Neuronal stem cell (in vitro differentiated cells): ENCODE measurements around the gene DENND2C.

Experiments used
- DNase-seq: peaks from one replicate; pipeline ENCODE4 v3.0.0-alpha.2; 2013; ENCODE audit warnings: low spot score
- H2AFZ ChIP-seq: one replicate; pipeline ENCODE4 v1.6.1; 2013; ENCODE audit warnings: mild to moderate bottlenecking, low read length, inconsistent platforms
- H2AK5ac ChIP-seq: 2 replicates; pipeline ENCODE4 v1.6.1; 2013; ENCODE audit warnings: low read depth, mild to moderate bottlenecking, inconsistent platforms, low read length, moderate library complexity, mixed read lengths
- H2BK120ac ChIP-seq: 2 replicates; pipeline ENCODE4 v1.6.1; 2013; ENCODE audit warnings: low read depth, mild to moderate bottlenecking, inconsistent platforms, low read length, moderate library complexity, mixed read lengths
- H2BK12ac ChIP-seq: one replicate; pipeline ENCODE4 v1.6.1; 2013; ENCODE audit warnings: low read length, inconsistent platforms
- H2BK15ac ChIP-seq: 2 replicates; pipeline ENCODE4 v1.6.1; 2013; ENCODE audit warnings: mild to moderate bottlenecking, low read length, inconsistent platforms, mixed read lengths
- H2BK5ac ChIP-seq: one replicate; pipeline ENCODE4 v1.6.1; 2013; ENCODE audit warnings: inconsistent platforms, mild to moderate bottlenecking, low read length, moderate library complexity
- H3K14ac ChIP-seq: one replicate; pipeline ENCODE4 v1.6.1; 2013; ENCODE audit warnings: low read length, inconsistent platforms
- H3K18ac ChIP-seq: 2 replicates; pipeline ENCODE4 v1.6.1; 2013; ENCODE audit warnings: low read length, inconsistent platforms
- H3K23ac ChIP-seq: 2 replicates; pipeline ENCODE4 v1.6.1; 2013; ENCODE audit warnings: low read depth, mild to moderate bottlenecking, mixed read lengths, low read length, inconsistent platforms; ENCODE audit not compliant: poor library complexity
- H3K27ac ChIP-seq: replicated peaks from 3 replicates; pipeline ENCODE4 v1.5.1; 2013; ENCODE audit warnings: low read length, inconsistent platforms
- H3K27me3 ChIP-seq, 3 experiments: 2 replicates each; pipeline ENCODE4 v1.6.1; 2013; ENCODE audit warnings: low read length in 3 of 3, mild to moderate bottlenecking in 2 of 3, inconsistent platforms in 1 of 3, low read depth in 1 of 3, mixed read lengths in 1 of 3, moderate library complexity in 1 of 3; ENCODE audit not compliant: control insufficient read depth in 3 of 3, insufficient read depth in 3 of 3
- H3K36me3 ChIP-seq, 2 donors: replicated peaks in 1 of 2; 2 replicates each; pipeline ENCODE4 v1.6.1; 2013; ENCODE audit warnings: low read length in 2 of 2; ENCODE audit not compliant: control insufficient read depth in 2 of 2, insufficient read depth in 2 of 2
- H3K4ac ChIP-seq: 2 replicates; pipeline ENCODE4 v1.6.1; 2013; ENCODE audit warnings: inconsistent platforms, mild to moderate bottlenecking, low read length, moderate library complexity
- H3K4me1 ChIP-seq, 2 donors: 1 replicate in 1 of 2; 2 replicates in 1 of 2; pipeline ENCODE4 v1.6.1; 2013; ENCODE audit warnings: low read length in 2 of 2, low read depth in 1 of 2; ENCODE audit not compliant: control insufficient read depth in 2 of 2, insufficient read depth in 1 of 2
- H3K4me2 ChIP-seq: one replicate; pipeline ENCODE4 v1.6.1; 2013; ENCODE audit warnings: mild to moderate bottlenecking, low read length, inconsistent platforms; ENCODE audit not compliant: insufficient read depth, poor library complexity, severe bottlenecking
- H3K4me3 ChIP-seq, 2 donors: 2 replicates each; pipeline ENCODE4 v1.5.1; 2013; ENCODE audit warnings: low read length in 2 of 2, mild to moderate bottlenecking in 2 of 2, inconsistent platforms in 1 of 2, moderate library complexity in 1 of 2
- H3K79me1 ChIP-seq: one replicate; pipeline ENCODE4 v1.6.1; 2013; ENCODE audit warnings: low read depth, mild to moderate bottlenecking, inconsistent platforms, low read length, moderate library complexity
- H3K9ac ChIP-seq: one replicate; pipeline ENCODE4 v1.6.1; 2013; ENCODE audit warnings: mild to moderate bottlenecking, low read depth, low read length, inconsistent platforms; ENCODE audit not compliant: poor library complexity
- H3K9me3 ChIP-seq, 2 donors: replicated peaks in 1 of 2; 2 replicates each; pipeline versions ENCODE3 to v1.6.1; 2013; ENCODE audit warnings: low read length in 2 of 2, mild to moderate bottlenecking in 2 of 2, inconsistent platforms in 1 of 2, low read depth in 1 of 2, mixed read lengths in 1 of 2, moderate library complexity in 1 of 2; ENCODE audit not compliant: control insufficient read depth in 2 of 2, insufficient read depth in 1 of 2
- H4K8ac ChIP-seq: one replicate; pipeline ENCODE4 v1.6.1; 2013; ENCODE audit warnings: low read depth, mild to moderate bottlenecking, inconsistent platforms, low read length, moderate library complexity
- H4K91ac ChIP-seq: one replicate; pipeline ENCODE4 v1.6.1; 2013; ENCODE audit warnings: low read length, low read depth, mild to moderate bottlenecking, inconsistent platforms; ENCODE audit not compliant: poor library complexity
- WGBS, 2 donors: extraction: QIAGEN DNeasy Blood & Tissue Kit; methylation state at CpG; one replicate each; pipeline ENCODE4 v1.1.7; 2013; ENCODE audit warnings: missing lambda C conversion rate in 2 of 2, mixed read lengths in 1 of 2; ENCODE audit not compliant: insufficient read length in 2 of 2, insufficient replicate concordance in 1 of 2; ENCODE audit errors: extremely low coverage in 2 of 2; 5-methylcytosine and 5-hydroxymethylcytosine counted together

DENND2C gene

GRCh38 chr1:114627107-114627506, 42.7 kb downstream of the DENND2C start:
- Histone ChIP-seq H3K36me3 (no peaks in the 10 kb centered on the region), H3K4ac (no peak overlapping the region), H3K27ac (no peak overlapping the region), H3K4me1 (no peaks in the 10 kb centered on the region), H4K91ac (no peak overlapping the region), H3K4me3 (no peak overlapping the region), H2BK5ac (no peak overlapping the region), H3K79me1 (no peaks in the 10 kb centered on the region), H3K14ac (no peak overlapping the region), H2BK120ac (no peak overlapping the region), H2AK5ac (no peak overlapping the region), H3K9me3 (no peaks in the 10 kb centered on the region), H2BK12ac (no peak overlapping the region), H3K23ac (no peak overlapping the region), H2BK15ac (no peak overlapping the region), H3K9ac (no peak overlapping the region), H2AFZ (no peak overlapping the region), H4K8ac (no peak overlapping the region), H3K4me2 (no peak overlapping the region), H3K18ac (no peak overlapping the region), H3K27me3 (no peaks in the 10 kb centered on the region)
- no CpG with 5 or more reads among the region's 2 CpGs for WGBS, 2 donors
- DNase-seq, result no peak

- no peak overlapping the region for H2AFZ ChIP-seq
- H4K8ac ChIP-seq, result no peak overlapping the region
- H4K91ac ChIP-seq, result no peak overlapping the region
- H3K36me3 ChIP-seq, result no peaks in the 10 kb centered on the region
- H3K27ac ChIP-seq, result no peak overlapping the region
- H2BK5ac ChIP-seq, result no peak overlapping the region
- H3K4me1 ChIP-seq, result no peaks in the 10 kb centered on the region
- H3K4me3 ChIP-seq, result no peak overlapping the region
- no peak overlapping the region for H3K4me2 ChIP-seq
- H2BK120ac ChIP-seq, result no peak overlapping the region
- DNase-seq, result no peak
- H2BK12ac ChIP-seq, result no peak overlapping the region
- H2AK5ac ChIP-seq, result no peak overlapping the region
- H3K18ac ChIP-seq, result no peak overlapping the region
- WGBS, 2 donors, result no CpG with 5 or more reads among the region's 5 CpGs
- H3K9ac ChIP-seq, result no peak overlapping the region
- H3K4ac ChIP-seq, result no peak overlapping the region
- H3K79me1 ChIP-seq, result no peaks in the 10 kb centered on the region
- no peak overlapping the region for H2BK15ac ChIP-seq
- peaks cover 0 to 12% (median 0%) of the 10 kb centered on the region in 3 experiments for H3K27me3 ChIP-seq
- H3K23ac ChIP-seq, result no peak overlapping the region
- no peak overlapping the region for H3K14ac ChIP-seq
- H3K9me3 ChIP-seq, result no peaks in the 10 kb centered on the region
Observed at GRCh38 chr1:114623364-114623763, 46.5 kb downstream of the DENND2C start.

- Histone ChIP-seq H3K4me1 (no peaks in the 10 kb centered on the region), H3K27ac (no peak overlapping the region), H3K79me1 (no peaks in the 10 kb centered on the region), H3K18ac (no peak overlapping the region), H3K4me3 (no peak overlapping the region), H3K4me2 (no peak overlapping the region), H3K9ac (no peak overlapping the region), H2BK15ac (no peak overlapping the region), H4K91ac (no peak overlapping the region), H2BK5ac (no peak overlapping the region), H3K27me3 (peaks cover 0 to 12% (median 0%) of the 10 kb centered on the region in 3 experiments), H2AK5ac (no peak overlapping the region), H3K23ac (no peak overlapping the region), H2BK12ac (no peak overlapping the region), H3K14ac (no peak overlapping the region), H4K8ac (no peak overlapping the region), H2AFZ (no peak overlapping the region), H3K4ac (no peak overlapping the region), H3K9me3 (no peaks in the 10 kb centered on the region), H3K36me3 (no peaks in the 10 kb centered on the region), H2BK120ac (no peak overlapping the region)
- no peak for DNase-seq
- no CpG with 5 or more reads among the region's 2 CpGs for WGBS, 2 donors
Observed at GRCh38 chr1:114620419-114620818, 49.4 kb downstream of the DENND2C start.

- H3K4me2 ChIP-seq, result no peak overlapping the region
- H3K9me3 ChIP-seq, result no peaks in the 10 kb centered on the region
- H2BK120ac ChIP-seq, result no peak overlapping the region
- no peaks in the 10 kb centered on the region for H3K36me3 ChIP-seq
- H3K27ac ChIP-seq, result no peak overlapping the region
- no peak overlapping the region for H2AFZ ChIP-seq
- H2BK5ac ChIP-seq, result no peak overlapping the region
- no peak overlapping the region for H2BK15ac ChIP-seq
- H3K4ac ChIP-seq, result no peak overlapping the region
- no peak overlapping the region for H2BK12ac ChIP-seq
- no peaks in the 10 kb centered on the region for H3K79me1 ChIP-seq
- no peak overlapping the region for H4K91ac ChIP-seq
- H2AK5ac ChIP-seq, result no peak overlapping the region
- no peak for DNase-seq
- no peak overlapping the region for H4K8ac ChIP-seq
- no peak overlapping the region for H3K9ac ChIP-seq
- peaks cover 0 to 12% (median 0%) of the 10 kb centered on the region in 3 experiments for H3K27me3 ChIP-seq
- no peak overlapping the region for H3K23ac ChIP-seq
- H3K4me1 ChIP-seq, result no peaks in the 10 kb centered on the region
- no peak overlapping the region for H3K14ac ChIP-seq
- H3K4me3 ChIP-seq, result no peak overlapping the region
- no peak overlapping the region for H3K18ac ChIP-seq
Observed at GRCh38 chr1:114618606-114619005, 51.2 kb downstream of the DENND2C start.
